ENCODE results near the gene GBX1.

DNA sequence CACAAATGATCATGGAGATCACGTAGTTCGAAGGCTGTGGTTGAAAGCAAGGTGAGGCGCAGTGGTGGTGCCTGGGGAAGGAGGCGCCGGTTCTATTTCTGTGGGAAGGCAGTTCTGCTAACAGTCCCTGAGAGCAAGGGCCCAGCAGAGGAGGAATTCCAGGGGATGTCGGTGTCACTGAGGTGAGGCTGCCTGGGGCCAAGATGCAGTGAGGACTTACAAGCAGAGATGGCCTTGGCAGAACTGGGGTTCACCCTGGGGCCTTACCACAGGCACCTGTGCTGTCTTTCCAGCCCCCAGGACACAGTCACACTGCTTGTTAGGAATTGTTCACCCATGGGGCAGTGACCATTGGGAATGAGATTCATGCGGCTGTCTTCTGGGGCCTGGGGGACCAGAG, 26.7 kb downstream of the GBX1 start:
- TF ChIP-seq, protein P1, sequence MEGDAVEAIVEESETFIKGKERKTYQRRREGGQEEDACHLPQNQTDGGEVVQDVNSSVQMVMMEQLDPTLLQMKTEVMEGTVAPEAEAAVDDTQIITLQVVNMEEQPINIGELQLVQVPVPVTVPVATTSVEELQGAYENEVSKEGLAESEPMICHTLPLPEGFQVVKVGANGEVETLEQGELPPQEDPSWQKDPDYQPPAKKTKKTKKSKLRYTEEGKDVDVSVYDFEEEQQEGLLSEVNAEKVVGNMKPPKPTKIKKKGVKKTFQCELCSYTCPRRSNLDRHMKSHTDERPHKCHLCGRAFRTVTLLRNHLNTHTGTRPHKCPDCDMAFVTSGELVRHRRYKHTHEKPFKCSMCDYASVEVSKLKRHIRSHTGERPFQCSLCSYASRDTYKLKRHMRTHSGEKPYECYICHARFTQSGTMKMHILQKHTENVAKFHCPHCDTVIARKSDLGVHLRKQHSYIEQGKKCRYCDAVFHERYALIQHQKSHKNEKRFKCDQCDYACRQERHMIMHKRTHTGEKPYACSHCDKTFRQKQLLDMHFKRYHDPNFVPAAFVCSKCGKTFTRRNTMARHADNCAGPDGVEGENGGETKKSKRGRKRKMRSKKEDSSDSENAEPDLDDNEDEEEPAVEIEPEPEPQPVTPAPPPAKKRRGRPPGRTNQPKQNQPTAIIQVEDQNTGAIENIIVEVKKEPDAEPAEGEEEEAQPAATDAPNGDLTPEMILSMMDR (conservative IDR thresholded peaks at IDR 0.05; ENCODE audit: low read depth, low read length): no peak
- TF ChIP-seq MAFK (IDR thresholded peaks at IDR 0.05; ENCODE audit: low read depth, low read length) (no peak), MAZ (IDR thresholded peaks at IDR 0.05; ENCODE audit: borderline replicate concordance, low read depth, low read length) (no peak), POLR2A (IDR thresholded peaks at IDR 0.05; ENCODE audit: low read depth, low read length) (no peak), CEBPB (IDR thresholded peaks at IDR 0.05; ENCODE audit: low read depth, low read length) (no peak)
